GM19455 (cell line): ENCODE measurements around the gene KLHL35.
A peak's percentile ranks its signal among the peaks of the same experiment; 100 is the strongest.
"Not testable (repeated sequence)": the region's sequence is repeated elsewhere in the genome, so short reads cannot be mapped to it uniquely, and the experiment has no call there.

Experiments used
- ATAC-seq: cut with Tn5 transposase; IDR thresholded peaks from one replicate; pipeline ENCODE4 v1.9.1; 2021; ENCODE audit not compliant: unreplicated experiment

Gene KLHL35

DNA sequence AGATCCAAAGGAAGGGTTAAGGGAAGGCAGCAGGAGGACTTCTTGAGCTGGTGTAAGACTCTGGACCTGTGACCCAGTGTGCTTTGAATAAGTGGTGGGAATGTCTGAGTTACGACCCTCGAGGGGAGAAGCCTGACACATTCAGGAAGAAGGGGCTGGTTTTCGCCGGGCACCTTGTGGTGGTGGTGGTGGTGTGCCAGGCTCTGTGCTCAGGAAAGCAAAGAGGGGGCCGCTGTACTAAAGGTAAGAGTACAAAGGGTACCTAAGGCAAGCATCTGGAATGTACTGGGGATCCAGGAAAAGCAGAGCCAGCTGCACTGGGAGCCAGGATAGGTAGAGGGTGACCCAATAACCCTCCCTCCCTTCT lies 6.3 kb downstream of the KLHL35 start:
- no peak for ATAC-seq

DNA sequence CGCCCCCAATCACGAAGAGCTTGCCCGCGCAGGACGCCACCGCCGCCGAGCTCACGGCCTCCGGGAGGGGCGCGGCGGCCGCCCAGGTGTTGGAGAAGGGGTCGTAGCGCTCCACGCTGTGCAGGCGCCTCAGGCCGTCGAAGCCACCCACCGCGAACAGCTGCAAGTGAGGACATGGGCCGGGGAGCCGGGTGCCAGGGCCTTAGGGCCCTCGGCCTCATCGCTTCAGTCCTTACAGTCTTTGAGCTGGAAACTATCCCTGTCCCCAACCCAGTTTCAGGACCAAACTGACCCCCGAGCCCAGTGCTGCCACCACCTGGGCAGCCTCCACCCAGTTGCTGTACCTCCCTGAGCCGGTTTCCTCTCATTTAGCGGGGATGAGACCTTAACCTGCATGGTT lies 7.6 kb downstream of the KLHL35 start:
- no peak for ATAC-seq

DNA sequence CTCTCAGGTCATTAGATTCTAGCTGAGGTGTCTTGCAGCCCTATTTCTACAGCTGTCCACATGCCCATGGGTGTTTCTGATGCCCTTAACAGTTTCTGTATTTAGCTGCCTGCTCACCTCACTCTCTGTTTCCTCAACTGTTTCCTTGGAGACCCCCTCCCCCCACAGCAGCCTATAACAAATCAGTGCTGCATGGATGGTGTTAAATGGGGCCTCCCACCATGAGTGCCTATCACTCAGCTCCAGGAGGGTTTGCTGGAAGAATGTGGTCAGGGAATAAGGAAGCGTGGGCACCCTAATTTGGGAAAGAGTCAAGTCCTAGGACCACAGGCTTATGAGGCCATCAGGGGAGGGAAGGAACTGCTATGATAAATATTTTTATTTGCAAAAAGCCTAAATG lies 8.6 kb downstream of the KLHL35 start:
- ATAC-seq = no peak

GRCh38 chr11:75423721-75424120 lies 9.3 kb downstream of the KLHL35 start:
- no peak for ATAC-seq

DNA sequence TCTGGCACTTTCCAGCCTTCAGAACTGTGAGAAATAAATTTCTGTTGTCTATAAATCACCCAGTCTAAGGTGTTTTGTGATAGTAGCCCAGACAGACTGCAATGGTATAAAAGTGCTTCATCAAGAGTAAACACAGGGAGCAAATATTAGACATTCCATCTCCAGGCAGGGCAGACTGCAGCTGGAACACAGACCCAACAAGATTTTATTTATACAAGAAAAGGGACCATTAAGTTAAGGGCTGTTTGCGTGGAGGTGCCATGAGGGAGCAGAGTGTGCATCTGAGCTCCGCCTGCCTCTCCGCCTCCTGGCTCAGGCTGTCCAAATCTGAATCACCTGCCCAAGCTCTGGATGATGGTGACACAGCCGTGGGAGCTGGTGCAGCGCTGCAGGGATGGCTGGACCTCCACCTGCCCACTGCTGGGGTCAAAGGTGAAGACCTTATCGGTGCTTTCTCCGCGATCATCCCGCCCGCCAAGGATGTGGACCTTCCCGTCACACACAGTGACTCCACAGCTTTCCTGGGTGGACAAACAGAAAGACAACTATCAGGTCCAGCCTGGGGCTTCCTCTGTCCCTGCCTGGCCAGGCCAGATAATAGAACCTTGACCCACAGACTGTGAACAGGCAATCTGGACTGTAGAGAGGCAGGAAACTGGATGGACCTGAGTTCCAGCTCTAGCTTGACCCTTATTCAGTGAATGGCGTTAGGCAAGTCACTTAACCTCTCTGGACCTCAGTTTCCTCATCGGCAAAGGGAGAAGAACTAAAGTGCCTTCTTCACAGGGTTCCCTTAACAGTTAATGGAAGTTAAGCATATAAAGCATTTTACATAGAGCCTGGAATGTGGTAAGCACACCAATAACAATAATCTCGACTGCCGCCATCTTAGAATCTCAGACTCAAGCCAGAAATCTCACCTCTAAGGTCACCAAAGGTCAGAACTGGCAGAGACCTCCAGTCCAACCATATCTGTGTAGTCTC lies 10.5 kb downstream of the KLHL35 start:
- no peak for ATAC-seq

DNA sequence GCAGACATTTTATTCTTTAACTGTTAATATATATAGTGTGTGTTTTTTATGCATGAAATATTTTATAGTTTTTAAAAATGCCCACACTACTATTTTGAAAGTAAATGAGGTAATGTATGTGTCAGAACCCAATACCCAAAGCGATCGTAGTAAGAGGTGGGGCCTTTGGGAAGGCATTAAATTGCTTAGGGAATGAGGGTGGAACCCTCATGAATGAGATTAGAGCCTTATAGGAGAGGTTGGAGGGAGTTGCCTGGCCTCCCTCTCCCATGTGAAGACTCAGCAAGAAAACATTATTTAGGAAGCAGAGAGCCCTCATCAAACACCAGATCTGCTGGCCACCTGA lies 11.1 kb downstream of the KLHL35 start:
- no peak for ATAC-seq

DNA sequence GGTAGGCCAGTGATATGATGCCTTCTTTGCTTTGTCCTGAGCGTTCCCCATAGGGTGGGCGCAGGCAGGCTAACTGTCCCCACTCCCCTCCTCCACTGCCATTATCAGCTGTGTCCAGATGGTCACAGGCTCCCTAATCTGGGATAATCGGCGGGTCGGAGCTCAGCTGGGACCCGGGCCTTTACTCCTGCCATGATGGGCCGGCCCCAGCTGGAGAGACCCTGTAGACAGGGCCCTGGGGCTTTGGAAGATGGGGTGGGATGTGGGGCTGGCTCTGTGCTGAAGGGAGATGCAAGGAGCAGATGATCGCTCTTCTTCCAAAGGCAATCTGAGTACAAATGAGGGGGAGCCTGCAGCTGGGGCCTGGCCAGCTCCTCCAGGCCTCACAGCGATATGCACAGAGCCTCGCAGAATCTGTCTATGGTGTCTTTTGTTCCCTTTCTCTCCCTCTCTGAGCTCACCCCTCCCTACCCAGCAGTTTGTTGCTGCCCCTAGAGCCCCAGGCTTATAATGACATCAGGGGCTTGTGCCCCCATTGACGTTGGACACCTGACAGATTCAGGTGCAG lies 11.9 kb downstream of the KLHL35 start:
- ATAC-seq = no peak

GRCh38 chr11:75420224-75421034 lies 12.6 kb downstream of the KLHL35 start:
- no peak for ATAC-seq

- ATAC-seq = no peak
Observed at GRCh38 chr11:75413864-75414263, 19.1 kb downstream of the KLHL35 start.

- not testable (repeated sequence) for ATAC-seq
Observed at GRCh38 chr11:75413146-75413545, 19.9 kb downstream of the KLHL35 start.

- ATAC-seq = not testable (repeated sequence)
Observed at GRCh38 chr11:75409971-75410370, 23.0 kb downstream of the KLHL35 start.

- no peak for ATAC-seq
Observed at GRCh38 chr11:75408957-75409219, 24.1 kb downstream of the KLHL35 start.

- no peak for ATAC-seq
Observed at GRCh38 chr11:75406338-75406777, 26.6 kb downstream of the KLHL35 start.

DNA sequence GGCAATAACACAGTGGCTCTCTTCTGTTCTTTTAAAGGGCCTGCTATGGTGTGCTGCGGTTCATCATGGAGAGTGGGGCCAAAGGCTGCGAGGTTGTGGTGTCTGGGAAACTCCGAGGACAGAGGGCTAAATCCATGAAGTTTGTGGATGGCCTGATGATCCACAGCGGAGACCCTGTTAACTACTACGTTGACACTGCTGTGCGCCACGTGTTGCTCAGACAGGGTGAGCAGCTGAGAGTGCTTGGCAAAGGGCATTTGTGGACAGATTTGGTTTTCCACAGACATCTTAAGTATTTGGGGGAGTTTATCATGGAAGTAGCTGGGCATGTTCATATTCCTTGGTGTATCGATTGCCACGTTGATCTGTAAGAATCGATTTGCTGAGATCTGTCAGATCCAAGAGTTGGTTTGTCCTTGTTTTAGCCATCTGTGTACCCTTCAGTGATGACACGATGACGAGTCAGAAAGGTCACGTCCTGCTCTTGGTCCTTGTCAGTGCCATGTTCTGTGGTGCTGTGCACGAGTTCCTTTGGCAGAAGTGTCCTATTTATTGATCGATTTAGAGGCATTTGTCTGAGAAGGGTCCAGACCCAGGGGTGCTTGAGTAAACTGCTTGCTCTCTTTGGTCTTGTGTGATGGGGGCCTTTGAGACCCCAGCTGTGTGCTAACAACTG lies 28.9 kb downstream of the KLHL35 start:
- no peak for ATAC-seq

DNA sequence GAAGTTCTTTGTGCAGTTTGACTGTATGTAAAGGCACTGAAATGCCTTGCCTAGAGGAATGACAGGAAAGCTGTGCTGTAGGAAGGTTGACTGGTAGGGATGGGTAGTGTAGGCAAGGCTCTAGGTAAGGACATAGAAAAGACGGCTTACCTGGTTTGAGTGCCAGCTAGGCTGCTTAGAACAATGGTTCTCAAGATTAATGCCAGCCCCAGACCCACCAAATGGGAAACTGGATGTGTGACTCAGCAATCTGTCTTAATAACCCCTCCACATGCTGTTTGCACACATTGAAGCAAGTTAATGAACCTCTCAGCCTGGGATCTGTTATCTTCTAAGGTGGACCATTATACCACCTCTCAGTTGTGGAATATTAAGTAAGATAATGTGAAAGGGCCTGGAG lies 30.0 kb downstream of the KLHL35 start:
- ATAC-seq = no peak

- ATAC-seq = no peak
Observed at GRCh38 chr11:75402002-75402773, 30.8 kb downstream of the KLHL35 start.

DNA sequence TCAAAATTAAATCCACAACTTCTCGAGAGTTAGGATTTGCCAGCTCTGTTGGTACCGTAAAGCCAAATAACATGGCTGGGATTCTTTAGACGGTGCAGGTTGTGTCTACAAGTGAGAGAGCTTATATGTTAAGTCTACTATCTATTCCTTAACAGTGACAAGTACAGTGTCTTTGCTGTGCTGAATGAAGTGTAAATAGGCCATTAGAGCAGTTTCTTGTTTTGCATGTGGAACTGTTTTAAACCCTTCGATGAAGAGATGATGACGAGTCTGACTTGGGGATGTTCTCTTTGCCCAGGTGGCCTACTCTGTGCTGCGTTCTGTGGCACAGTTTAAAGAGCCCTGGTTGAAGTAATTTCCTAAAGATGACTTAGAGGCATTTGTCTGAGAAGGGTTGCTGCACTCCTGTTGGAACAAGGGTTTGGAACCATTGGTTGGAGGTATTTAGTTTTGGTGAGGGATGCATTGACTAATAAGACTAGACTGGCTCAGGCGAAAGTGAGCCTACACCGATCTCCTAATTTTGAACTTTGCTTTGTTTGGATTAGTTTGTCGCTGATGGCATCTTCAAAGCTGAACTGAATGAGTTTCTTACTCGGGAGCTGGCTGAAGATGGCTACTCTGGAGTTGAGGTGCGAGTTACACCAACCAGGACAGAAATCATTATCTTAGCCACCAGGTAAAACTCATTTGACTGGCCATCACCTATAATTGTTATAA lies 32.7 kb downstream of the KLHL35 start:
- ATAC-seq = no peak

DNA sequence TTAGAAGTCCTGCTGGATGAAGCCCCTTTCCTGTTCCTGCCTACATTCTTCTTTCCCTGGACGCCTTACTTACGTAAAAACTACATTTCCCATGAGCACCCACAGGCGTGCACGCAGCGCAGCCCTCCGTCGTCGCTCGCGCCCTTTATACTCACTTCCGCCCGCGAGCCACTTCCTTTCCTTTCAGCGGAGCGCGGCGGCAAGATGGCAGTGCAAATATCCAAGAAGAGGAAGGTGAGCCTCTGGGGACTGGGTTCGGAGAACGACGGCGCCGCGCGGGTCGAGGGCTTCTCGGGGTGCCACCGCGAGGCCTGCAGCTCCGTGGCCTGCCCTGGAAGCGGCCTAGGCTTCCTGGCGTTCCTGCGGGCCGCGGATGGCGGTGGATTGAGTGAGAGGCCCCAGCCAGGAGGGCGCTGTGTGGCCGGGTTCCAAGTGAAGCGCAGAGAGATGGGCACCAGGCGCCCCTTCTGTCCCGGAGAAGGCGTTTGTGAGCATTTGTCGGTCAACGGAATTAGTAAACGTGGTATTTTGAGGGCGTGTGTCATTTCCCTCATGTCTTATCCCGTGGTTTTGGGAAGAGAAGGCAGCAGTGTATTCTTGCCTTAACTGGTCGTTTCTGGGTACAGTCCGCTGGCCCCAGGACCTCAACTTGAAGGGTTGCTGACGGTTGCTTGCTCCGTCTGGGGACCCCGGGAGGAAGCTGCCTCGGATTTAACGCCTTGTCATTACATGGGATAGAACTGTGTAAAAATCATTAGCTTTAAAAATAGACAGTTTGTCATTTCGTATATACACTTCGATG lies 33.5 kb downstream of the KLHL35 start, which contains the start of gene RPS3:
TSS of gene RPS3 (plus strand) at position 175 of the 802 bp plus-strand sequence. CDS start at position 205, 30 bp downstream.
- ATAC-seq = peak; percentile 86

GRCh38 chr11:75398906-75399305 lies 34.1 kb downstream of the KLHL35 start:
- ATAC-seq = no peak
